HepG2 (cell line): ENCODE data around the gene ACAD8. TPM values are rescaled to one million over a fixed set of nuclear protein-coding genes. Genes with fewer than 3 reads are reported as not detected.

Experiments used
- CREM ChIP-seq, 2 experiments: sonication (generic) in 1 of 2; formaldehyde crosslinking in 1 of 2; IDR thresholded peaks; 2 replicates each; pipeline versions ENCODE4 v1.4.0 to v1.6.1; 2016 to 2020; ENCODE audit warnings: antibody characterized with exemption in 1 of 2, mild to moderate bottlenecking in 1 of 2, missing genetic modification reagents in 1 of 2
- GATA4 ChIP-seq: sonication (generic); IDR thresholded peaks from 2 replicates; pipeline ENCODE4 v1.6.1; 2016; ENCODE audit warnings: antibody characterized with exemption, low read depth, borderline replicate concordance
- HMG20B ChIP-seq: conservative IDR thresholded peaks from 2 replicates; pipeline ENCODE4 v1.6.1; 2016; ENCODE audit warnings: missing genetic modification reagents, missing compliant biosample characterization
- HNRNPUL1 ChIP-seq: fragments of 200-400 bp; formaldehyde crosslinking; IDR thresholded peaks from 2 replicates; pipeline ENCODE4 v1.6.1; 2017; ENCODE audit warnings: low read depth, mild to moderate bottlenecking, low read length, moderate library complexity
- MZF1 ChIP-seq: sonication (generic); formaldehyde crosslinking; IDR thresholded peaks from 2 replicates; pipeline ENCODE4 v1.8.1; 2023; ENCODE audit warnings: mild to moderate bottlenecking, missing genetic modification reagents, borderline replicate concordance
- NFKB2 ChIP-seq: sonication (generic); formaldehyde crosslinking; IDR thresholded peaks from 2 replicates; pipeline ENCODE4 v1.4.0; 2020; ENCODE audit warnings: missing genetic modification reagents, borderline replicate concordance
- PHF21A ChIP-seq: sonication (generic); formaldehyde crosslinking; IDR thresholded peaks from 2 replicates; pipeline ENCODE4 v1.5.0; 2020; ENCODE audit warnings: mild to moderate bottlenecking, missing genetic modification reagents
- SRSF4 ChIP-seq: fragments of 200-400 bp; formaldehyde crosslinking; IDR thresholded peaks from one replicate; pipeline ENCODE4 v1.6.1; 2018; ENCODE audit warnings: mild to moderate bottlenecking, low read depth, low read length, moderate library complexity; ENCODE audit not compliant: poor library complexity, severe bottlenecking
- ZNF333 ChIP-seq: sonication (generic); formaldehyde crosslinking; IDR thresholded peaks from 2 replicates; pipeline ENCODE4 v1.4.0; 2020; ENCODE audit warnings: mild to moderate bottlenecking, missing genetic modification reagents, borderline replicate concordance
- ZNF747 ChIP-seq: sonication (generic); formaldehyde crosslinking; IDR thresholded peaks from 2 replicates; pipeline ENCODE4 v1.8.1; 2023; ENCODE audit warnings: missing genetic modification reagents, mild to moderate bottlenecking, borderline replicate concordance
- ZNF841 ChIP-seq: sonication (generic); formaldehyde crosslinking; IDR thresholded peaks from 2 replicates; pipeline ENCODE4 v1.8.1; 2023; ENCODE audit warnings: missing genetic modification reagents, borderline replicate concordance
- polyA plus RNA-seq, 8 experiments: library from polyadenylated mRNA; depleted of rRNA in 3 of 8; stranded (reverse) in 7 of 8; unstranded in 1 of 8; fragments of >200 nt; fragmentation: Illumina TruSeq in 4 of 8; extraction: Trizol in 4 of 8; gene quantifications; 2 replicates each; pipeline versions ENCODE4 v1.2.1 to v1.2.3, GENCODE V29; 2011 to 2016; ENCODE audit warnings: low read depth in 4 of 8, missing spikeins in 1 of 8, mixed read lengths in 1 of 8; ENCODE audit not compliant: insufficient read depth in 1 of 8
- total RNA-seq, 5 experiments: library from RNA; depleted of rRNA; stranded (reverse); fragments of >200 nt; fragmentation: Illumina TruSeq; extraction: Trizol; gene quantifications; 2 replicates each; pipeline ENCODE4 v1.2.3, GENCODE V29; 2016; ENCODE audit warnings: low read depth in 1 of 5
- TF ChIP-seq, protein P1 (sequence below), 2 experiments: sonication (generic) in 1 of 2; formaldehyde crosslinking in 1 of 2; IDR thresholded peaks; 2 replicates each; pipeline versions ENCODE4 v1.6.1 to v1.9.0; 2014 to 2022; ENCODE audit warnings: antibody characterized with exemption in 1 of 2, borderline replicate concordance in 1 of 2, inconsistent platforms in 1 of 2, low read depth in 1 of 2, missing genetic modification reagents in 1 of 2
- TF ChIP-seq, protein P2 (sequence below): sonication (generic); formaldehyde crosslinking; IDR thresholded peaks from 2 replicates; pipeline ENCODE4 v1.8.0; 2022; ENCODE audit warnings: mild to moderate bottlenecking, missing genetic modification reagents; ENCODE audit not compliant: insufficient replicate concordance
- TF ChIP-seq, protein P3 (sequence below): sonication (generic); formaldehyde crosslinking; IDR thresholded peaks from 2 replicates; pipeline ENCODE4 v1.5.0; 2020; ENCODE audit warnings: missing genetic modification reagents
- TF ChIP-seq, protein P4 (sequence below): fragments of 450-650 bp; IDR thresholded peaks from 2 replicates; pipeline ENCODE4 v1.6.1; 2017; ENCODE audit warnings: mild to moderate bottlenecking

The ACAD8 gene
- total and polyA plus RNA-seq, 2 of the 13 experiments (the other 11 are each of a cell fraction or from before 2014, with no cell fraction given), result 13.5 to 20.3 TPM

DNA sequence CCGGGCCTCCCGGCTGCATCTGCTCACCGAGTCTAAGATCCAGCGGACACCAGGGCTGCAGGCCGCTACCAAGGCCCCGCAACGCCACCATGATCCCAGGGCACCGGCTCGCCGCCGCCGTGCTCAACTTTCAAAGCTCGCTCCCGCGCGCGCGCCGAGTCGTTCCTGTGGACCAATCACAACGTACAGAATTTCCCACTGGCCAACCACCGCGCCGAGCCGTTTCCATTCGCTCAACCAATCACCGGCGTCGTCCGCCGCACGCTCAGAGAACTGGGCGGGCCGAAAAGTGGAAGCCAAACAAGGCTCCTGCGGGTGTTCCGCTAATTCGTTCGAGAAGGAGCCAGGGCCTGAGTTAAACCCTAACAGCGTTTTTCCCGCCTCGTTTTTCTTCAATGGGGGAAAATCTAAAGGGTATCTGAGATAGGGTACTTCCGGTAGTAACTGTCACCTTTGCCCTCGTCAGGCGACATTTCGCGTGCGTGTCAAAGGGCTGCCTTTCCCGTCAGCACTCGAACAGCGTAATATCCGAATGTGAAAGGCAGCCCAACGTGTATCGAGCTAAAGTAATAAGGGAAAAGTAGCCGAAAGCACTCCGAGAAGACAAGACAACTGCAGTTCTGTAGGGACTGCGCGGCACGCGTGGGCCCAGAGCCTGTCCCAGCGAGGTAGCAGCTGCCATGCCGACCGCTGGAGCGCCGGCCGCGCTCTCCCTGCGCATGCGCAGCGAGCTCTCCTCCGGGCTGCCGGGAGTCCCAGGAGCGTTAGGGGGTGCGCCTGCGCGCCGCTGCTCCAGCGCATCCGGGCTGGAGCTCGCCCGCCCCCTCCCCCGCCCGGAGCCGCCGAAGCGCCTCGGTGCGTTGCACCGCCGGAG, 29.3 kb upstream of the ACAD8 start, which contains the start of the genes NCAPD3 and VPS26B (continued):
- TF ChIP-seq, protein P1, sequence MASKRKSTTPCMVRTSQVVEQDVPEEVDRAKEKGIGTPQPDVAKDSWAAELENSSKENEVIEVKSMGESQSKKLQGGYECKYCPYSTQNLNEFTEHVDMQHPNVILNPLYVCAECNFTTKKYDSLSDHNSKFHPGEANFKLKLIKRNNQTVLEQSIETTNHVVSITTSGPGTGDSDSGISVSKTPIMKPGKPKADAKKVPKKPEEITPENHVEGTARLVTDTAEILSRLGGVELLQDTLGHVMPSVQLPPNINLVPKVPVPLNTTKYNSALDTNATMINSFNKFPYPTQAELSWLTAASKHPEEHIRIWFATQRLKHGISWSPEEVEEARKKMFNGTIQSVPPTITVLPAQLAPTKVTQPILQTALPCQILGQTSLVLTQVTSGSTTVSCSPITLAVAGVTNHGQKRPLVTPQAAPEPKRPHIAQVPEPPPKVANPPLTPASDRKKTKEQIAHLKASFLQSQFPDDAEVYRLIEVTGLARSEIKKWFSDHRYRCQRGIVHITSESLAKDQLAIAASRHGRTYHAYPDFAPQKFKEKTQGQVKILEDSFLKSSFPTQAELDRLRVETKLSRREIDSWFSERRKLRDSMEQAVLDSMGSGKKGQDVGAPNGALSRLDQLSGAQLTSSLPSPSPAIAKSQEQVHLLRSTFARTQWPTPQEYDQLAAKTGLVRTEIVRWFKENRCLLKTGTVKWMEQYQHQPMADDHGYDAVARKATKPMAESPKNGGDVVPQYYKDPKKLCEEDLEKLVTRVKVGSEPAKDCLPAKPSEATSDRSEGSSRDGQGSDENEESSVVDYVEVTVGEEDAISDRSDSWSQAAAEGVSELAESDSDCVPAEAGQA (IDR thresholded peaks at IDR 0.05; ENCODE audit: low read depth), result no peak
- TF ChIP-seq, protein P1 (CRISPR knock-in tag; IDR thresholded peaks at IDR 0.05; ENCODE audit: borderline replicate concordance), result 0 out of 2 replicates have a peak, but pooled peaks have one; percentile 67
- TF ChIP-seq, protein P2, sequence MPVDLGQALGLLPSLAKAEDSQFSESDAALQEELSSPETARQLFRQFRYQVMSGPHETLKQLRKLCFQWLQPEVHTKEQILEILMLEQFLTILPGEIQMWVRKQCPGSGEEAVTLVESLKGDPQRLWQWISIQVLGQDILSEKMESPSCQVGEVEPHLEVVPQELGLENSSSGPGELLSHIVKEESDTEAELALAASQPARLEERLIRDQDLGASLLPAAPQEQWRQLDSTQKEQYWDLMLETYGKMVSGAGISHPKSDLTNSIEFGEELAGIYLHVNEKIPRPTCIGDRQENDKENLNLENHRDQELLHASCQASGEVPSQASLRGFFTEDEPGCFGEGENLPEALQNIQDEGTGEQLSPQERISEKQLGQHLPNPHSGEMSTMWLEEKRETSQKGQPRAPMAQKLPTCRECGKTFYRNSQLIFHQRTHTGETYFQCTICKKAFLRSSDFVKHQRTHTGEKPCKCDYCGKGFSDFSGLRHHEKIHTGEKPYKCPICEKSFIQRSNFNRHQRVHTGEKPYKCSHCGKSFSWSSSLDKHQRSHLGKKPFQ, result no peak
- TF ChIP-seq HNRNPUL1, result no peak
- TF ChIP-seq, protein P3, sequence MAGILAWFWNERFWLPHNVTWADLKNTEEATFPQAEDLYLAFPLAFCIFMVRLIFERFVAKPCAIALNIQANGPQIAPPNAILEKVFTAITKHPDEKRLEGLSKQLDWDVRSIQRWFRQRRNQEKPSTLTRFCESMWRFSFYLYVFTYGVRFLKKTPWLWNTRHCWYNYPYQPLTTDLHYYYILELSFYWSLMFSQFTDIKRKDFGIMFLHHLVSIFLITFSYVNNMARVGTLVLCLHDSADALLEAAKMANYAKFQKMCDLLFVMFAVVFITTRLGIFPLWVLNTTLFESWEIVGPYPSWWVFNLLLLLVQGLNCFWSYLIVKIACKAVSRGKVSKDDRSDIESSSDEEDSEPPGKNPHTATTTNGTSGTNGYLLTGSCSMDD (CRISPR knock-in tag), result no peak
- TF ChIP-seq NFKB2 (CRISPR knock-in tag), result peak; percentile 75; the same call in 1 of the 2 replicates
- TF ChIP-seq MZF1 (CRISPR knock-in tag), result no peak
- peak; percentile 67; the same call in 1 of the 2 replicates for TF ChIP-seq ZNF747
- 0 out of 2 replicates have a peak, but pooled peaks have one; percentile 50 for TF ChIP-seq HMG20B (CRISPR knock-in tag)
- TF ChIP-seq CREM (IDR thresholded peaks at IDR 0.05), result peak; percentile 16; the same call in 1 of the 2 replicates
- TF ChIP-seq CREM (CRISPR knock-in tag; IDR thresholded peaks at IDR 0.05), result no peak
- TF ChIP-seq ZNF333 (CRISPR knock-in tag), result peak; percentile 50; the same call in 1 of the 2 replicates
- peak; percentile 84; the same call in 1 of the 2 replicates for TF ChIP-seq GATA4
- no peak for TF ChIP-seq SRSF4
- TF ChIP-seq ZNF841 (CRISPR knock-in tag), result 0 out of 2 replicates have a peak, but pooled peaks have one; percentile 82
- TF ChIP-seq PHF21A (CRISPR knock-in tag), result peak; percentile 80
- TF ChIP-seq, protein P4, sequence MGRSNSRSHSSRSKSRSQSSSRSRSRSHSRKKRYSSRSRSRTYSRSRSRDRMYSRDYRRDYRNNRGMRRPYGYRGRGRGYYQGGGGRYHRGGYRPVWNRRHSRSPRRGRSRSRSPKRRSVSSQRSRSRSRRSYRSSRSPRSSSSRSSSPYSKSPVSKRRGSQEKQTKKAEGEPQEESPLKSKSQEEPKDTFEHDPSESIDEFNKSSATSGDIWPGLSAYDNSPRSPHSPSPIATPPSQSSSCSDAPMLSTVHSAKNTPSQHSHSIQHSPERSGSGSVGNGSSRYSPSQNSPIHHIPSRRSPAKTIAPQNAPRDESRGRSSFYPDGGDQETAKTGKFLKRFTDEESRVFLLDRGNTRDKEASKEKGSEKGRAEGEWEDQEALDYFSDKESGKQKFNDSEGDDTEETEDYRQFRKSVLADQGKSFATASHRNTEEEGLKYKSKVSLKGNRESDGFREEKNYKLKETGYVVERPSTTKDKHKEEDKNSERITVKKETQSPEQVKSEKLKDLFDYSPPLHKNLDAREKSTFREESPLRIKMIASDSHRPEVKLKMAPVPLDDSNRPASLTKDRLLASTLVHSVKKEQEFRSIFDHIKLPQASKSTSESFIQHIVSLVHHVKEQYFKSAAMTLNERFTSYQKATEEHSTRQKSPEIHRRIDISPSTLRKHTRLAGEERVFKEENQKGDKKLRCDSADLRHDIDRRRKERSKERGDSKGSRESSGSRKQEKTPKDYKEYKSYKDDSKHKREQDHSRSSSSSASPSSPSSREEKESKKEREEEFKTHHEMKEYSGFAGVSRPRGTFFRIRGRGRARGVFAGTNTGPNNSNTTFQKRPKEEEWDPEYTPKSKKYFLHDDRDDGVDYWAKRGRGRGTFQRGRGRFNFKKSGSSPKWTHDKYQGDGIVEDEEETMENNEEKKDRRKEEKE, result no peak
